ENCODE data around the gene BHMT.
"Not testable (repeated sequence)": the region's sequence is repeated elsewhere in the genome, so short reads cannot be mapped to it uniquely, and the experiment has no call there.

BHMT gene

DNA sequence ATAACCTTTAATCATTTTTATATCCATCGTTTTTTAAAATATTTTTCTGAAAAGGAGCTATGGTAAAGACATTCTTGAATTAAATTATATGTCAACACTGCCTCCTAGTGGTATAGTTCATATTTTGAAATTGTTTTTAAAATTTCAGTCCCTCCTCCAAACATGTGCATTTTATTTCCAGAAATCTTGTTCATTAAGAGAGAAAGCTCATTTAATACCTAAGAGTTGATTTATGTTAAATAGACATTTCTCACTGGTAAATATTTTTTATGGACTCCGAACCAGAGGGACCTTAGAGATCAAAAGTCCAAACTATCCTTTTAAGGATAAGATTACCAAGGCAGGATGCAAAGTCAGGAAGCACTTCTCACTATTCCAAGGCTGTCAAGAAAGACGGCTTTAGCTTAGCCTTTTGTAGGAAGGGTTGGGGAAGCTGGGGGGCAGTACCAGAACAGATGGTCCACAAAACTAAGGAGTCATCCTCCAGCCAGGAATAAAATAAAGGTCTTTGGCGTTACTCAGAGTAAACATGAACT, 21.6 kb downstream of the BHMT start:
- Histone ChIP-seq H3K4me3 (no peak overlapping the region), H3K9me3 (no peaks in the 10 kb centered on the region), H3K36me3 (replicated peaks) (no peaks in the 10 kb centered on the region), H3K4me1 (peaks cover 16% of the 10 kb centered on the region), H3K27me3 (ENCODE audit: low read depth) (no peaks in the 10 kb centered on the region)
- in situ Hi-C loops (cut with MboI; ENCODE audit: low sequenced_read_pairs): loop anchor here (5.0 to 25.0 kb wide), 3 partner anchors 102 to 329 kb away; partner anchors contain the start of gene JMY
- peak in 1 of 2 experiments; percentile 57 for DNase-seq (ENCODE audit: low spot score in 2 of 2)

DNA sequence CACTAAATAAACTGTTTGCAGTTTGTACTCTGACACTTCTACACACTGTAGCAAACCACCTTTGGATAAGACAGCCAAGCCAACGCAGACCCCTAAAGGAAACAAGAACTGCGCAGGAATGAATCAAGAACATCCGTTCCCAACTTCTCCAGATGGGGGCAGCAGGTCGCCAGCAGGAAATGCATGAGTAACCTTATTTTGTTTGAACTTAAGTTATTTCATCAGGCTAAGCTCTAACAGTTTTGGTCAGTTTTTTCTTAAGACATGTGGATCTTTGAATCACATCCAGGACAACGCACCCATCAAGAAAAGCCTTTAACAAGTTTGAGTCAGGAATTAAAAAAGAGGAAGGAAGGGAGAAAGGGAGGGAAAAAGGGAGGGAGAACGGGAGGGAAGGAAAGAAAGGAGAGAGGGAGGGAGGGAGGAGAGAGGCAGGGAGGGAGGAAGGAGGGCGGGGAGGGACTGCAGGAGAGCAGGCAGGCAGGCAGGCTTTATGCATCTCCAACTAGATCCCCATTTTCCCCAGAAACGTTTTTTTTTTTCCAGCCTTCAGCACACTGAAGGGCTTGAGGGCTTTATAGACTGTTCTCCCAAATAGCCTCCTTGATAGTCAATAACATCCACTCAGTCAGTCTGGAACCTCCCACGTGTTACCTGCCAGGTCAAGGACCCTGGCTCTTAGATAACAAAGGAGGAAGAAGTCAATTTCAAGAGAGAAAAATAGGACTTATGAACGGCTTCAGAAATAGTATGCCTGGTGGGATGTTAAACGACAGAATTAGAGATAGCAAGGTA, 22.2 kb downstream of the BHMT start:
- no peaks in the 10 kb centered on the region for H3K36me3 ChIP-seq (replicated peaks)
- no peak overlapping the region for H3K4me3 ChIP-seq
- peak; percentile 88 to 89 for DNase-seq (ENCODE audit: low spot score in 2 of 2)
- H3K27me3 ChIP-seq (ENCODE audit: low read depth): no peaks in the 10 kb centered on the region
- H3K9me3 ChIP-seq: no peaks in the 10 kb centered on the region
- H3K4me1 ChIP-seq: peaks cover 16% of the 10 kb centered on the region
- in situ Hi-C loops (cut with MboI; ENCODE audit: low sequenced_read_pairs): loop anchor here (5.0 to 25.0 kb wide), 3 partner anchors 101 to 328 kb away; partner anchors contain the start of gene JMY

DNA sequence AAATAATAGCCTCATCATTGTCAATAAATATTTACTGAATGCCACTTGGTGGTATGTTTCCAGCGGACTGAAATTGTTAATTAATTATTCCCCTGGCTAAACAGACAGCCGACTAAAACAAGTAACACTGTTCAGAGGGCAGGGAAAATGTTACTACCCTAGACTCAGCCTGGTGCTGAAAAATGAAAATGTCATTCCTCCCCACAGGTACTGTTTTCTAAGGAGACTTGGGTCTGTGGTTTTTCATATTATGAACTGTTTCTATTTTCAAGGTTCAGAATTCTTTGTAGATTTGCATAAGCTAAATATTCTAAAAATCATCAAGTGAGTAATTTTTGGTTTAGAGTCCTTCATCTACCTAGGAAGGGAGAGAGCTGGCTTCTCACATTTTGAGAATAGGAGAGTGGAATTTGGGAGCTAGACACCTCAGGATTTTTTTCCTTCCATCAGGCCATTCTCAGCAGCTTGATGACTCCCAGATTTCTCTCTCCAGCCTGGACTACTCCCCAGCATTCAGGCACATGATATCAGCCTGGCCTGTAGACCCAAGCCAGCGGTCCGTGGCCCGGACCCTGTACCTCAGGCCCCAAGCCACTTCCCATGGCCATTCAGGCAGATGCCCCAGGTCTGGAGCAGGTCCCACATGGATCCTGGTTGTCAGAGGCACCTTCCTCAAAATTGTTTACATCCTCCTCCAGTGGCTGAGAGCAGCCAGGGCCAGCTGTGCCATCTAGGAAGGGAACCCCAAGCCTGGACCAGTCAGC, 24.4 kb downstream of the BHMT start:
- Histone ChIP-seq H3K4me3 (no peak overlapping the region), H3K27me3 (ENCODE audit: low read depth) (no peaks in the 10 kb centered on the region), H3K9me3 (peaks cover 4% of the 10 kb centered on the region), H3K4me1 (peaks cover 13% of the 10 kb centered on the region), H3K36me3 (replicated peaks) (no peaks in the 10 kb centered on the region)
- DNase-seq (ENCODE audit: low spot score in 2 of 2): no peak
- in situ Hi-C loops (cut with MboI; ENCODE audit: low sequenced_read_pairs): loop anchor here (10.0 to 25.0 kb wide), 2 partner anchors 99 to 326 kb away; partner anchors contain the start of gene JMY

DNA sequence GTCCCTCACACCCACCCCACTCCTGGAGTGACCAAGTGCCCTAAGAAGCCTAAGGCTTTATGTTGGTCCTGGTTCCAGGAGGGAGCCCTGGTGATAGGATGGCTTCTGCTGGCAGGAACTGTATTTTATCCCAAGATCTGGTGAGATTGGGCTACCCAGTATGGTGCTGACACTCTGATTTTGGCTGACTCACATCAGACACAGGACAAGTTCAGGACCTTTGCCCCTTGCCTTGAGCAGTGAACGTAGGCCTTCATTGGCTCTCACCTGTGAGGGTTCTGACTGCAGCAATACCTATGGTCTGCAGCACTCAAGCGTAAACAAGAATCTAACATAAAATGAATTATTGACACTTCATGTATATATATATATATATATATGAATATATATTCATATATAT, 25.0 kb downstream of the BHMT start:
- H3K27me3 ChIP-seq (ENCODE audit: low read depth): no peaks in the 10 kb centered on the region
- H3K36me3 ChIP-seq (replicated peaks): no peaks in the 10 kb centered on the region
- peaks cover 4% of the 10 kb centered on the region for H3K9me3 ChIP-seq
- H3K4me1 ChIP-seq: peaks cover 9% of the 10 kb centered on the region
- in situ Hi-C loops (cut with MboI; ENCODE audit: low sequenced_read_pairs): loop anchor here (10.0 to 25.0 kb wide), 2 partner anchors 98 to 326 kb away; partner anchors contain the start of gene JMY
- no peak for DNase-seq (ENCODE audit: low spot score in 2 of 2)
- H3K4me3 ChIP-seq: no peak overlapping the region

DNA sequence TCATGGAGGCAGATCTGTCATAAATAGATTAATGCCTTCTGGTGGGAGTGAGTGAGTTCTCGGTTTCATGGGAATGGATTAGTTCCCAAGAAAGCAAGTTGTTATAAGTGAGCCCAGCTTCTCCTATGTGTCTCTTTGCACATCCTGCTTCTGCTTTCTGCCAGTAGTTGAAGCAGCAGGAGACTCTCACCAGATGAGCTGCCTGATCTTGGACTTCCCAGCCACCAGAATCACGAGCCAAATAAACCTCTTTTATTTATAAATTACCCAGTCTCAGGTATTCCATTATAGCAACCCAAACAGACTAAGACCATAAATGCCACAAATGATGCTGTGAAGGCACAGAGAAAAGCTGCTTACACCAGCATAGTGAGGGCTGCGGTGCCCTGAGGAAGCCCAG, 28.9 kb downstream of the BHMT start:
- Histone ChIP-seq H3K4me1 (peaks cover 13% of the 10 kb centered on the region), H3K4me3 (no peak overlapping the region), H3K9me3 (peaks cover 4% of the 10 kb centered on the region), H3K36me3 (replicated peaks) (no peaks in the 10 kb centered on the region), H3K27me3 (ENCODE audit: low read depth) (no peaks in the 10 kb centered on the region)
- DNase-seq (ENCODE audit: low spot score in 2 of 2): no peak
- in situ Hi-C loops (cut with MboI; ENCODE audit: low sequenced_read_pairs): loop anchor here (25.0 kb wide), 1 partner anchor 322 kb away; no protein-coding TSS in a partner anchor

DNA sequence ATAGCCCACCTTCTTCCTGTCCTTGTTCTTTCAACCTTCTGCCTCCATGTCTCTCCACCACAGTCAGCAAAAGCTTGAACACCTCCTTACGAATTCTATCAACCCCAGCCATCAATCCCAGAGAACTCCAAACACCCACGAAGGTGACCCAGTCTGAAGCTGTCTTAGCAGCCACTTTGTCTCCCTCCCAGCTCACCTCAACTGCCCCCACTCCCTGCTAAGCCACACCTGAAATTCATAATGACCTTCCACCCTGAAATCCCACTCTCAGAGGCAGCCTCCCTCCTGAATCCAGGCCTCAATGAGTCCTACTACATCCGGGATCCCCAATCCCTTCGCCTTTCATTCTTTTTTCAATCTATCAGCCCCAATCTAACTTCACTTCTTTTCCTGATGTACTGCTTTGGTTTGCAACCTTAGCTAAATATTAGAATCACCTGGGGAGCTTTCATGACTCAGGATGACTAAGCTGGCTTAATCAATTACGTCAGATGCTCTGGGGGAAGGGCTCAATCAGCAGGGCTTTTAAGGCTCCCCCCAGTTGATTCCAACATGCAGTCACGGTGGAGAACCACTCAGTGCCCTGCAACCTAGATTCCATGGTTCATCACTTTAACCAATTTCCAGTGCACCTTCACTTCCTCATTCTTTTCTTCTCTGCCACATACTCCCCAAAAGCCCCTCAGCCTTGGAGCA, 32.2 kb downstream of the BHMT start:
- Histone ChIP-seq H3K4me1 (peaks cover 20% of the 10 kb centered on the region), H3K4me3 (no peak overlapping the region), H3K27me3 (ENCODE audit: low read depth) (no peaks in the 10 kb centered on the region), H3K9me3 (peaks cover 4% of the 10 kb centered on the region), H3K36me3 (replicated peaks) (no peaks in the 10 kb centered on the region)
- DNase-seq (ENCODE audit: low spot score in 2 of 2): no peak
- in situ Hi-C loops (cut with MboI; ENCODE audit: low sequenced_read_pairs): loop anchor here (25.0 kb wide), 1 partner anchor 318 kb away; no protein-coding TSS in a partner anchor

DNA sequence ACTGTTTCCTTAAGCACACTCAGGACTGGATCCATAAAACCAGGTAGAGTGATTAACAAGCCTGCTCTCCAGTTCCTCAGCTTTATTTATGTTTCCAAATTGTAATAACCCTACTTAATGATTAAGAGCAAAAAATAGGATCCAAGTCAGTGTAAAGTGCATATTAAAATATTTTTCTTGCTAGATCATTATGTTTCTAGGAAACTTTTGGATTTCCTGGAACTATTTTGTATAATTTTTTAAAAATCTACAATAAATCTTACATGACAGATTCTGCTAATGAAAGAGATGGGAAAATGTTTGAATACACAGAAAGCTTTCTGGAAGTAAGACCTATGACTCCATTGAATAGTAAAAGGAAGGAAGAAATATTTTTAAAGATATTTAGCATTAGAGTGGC, 35.5 kb downstream of the BHMT start:
- in situ Hi-C loops (cut with MboI; ENCODE audit: low sequenced_read_pairs): loop anchor here (25.0 kb wide), 1 partner anchor 315 kb away; no protein-coding TSS in a partner anchor
- H3K9me3 ChIP-seq: no peaks in the 10 kb centered on the region
- no peak overlapping the region for H3K4me3 ChIP-seq
- H3K27me3 ChIP-seq (ENCODE audit: low read depth): no peaks in the 10 kb centered on the region
- peaks cover 25% of the 10 kb centered on the region for H3K4me1 ChIP-seq
- no peaks in the 10 kb centered on the region for H3K36me3 ChIP-seq (replicated peaks)
- no peak for DNase-seq (ENCODE audit: low spot score in 2 of 2)

DNA sequence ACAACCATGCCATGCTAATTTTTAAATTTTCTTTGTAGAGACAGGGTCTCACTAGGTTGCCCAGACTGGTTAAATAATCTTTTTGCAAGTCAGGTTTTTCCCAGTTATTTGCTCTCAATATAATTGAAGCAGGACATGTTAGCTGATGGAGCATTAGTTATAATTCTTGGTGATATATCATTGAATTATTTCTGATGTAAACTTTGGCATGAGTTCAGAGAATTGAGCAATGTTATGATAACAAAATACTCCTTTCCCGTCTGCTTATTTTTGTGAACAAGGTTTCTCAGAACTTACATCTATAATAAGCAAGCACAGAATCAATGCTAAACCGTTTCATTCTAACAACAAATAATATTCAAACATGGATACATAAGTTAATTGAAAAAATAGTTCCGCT, 37.8 kb downstream of the BHMT start:
- H3K36me3 ChIP-seq (replicated peaks): no peaks in the 10 kb centered on the region
- peaks cover 26% of the 10 kb centered on the region for H3K4me1 ChIP-seq
- no peaks in the 10 kb centered on the region for H3K9me3 ChIP-seq
- H3K4me3 ChIP-seq: no peak overlapping the region
- DNase-seq (ENCODE audit: low spot score in 2 of 2): no peak
- H3K27me3 ChIP-seq (ENCODE audit: low read depth): no peaks in the 10 kb centered on the region
- in situ Hi-C loops (cut with MboI; ENCODE audit: low sequenced_read_pairs): loop anchor here (25.0 kb wide), 1 partner anchor 313 kb away; no protein-coding TSS in a partner anchor

DNA sequence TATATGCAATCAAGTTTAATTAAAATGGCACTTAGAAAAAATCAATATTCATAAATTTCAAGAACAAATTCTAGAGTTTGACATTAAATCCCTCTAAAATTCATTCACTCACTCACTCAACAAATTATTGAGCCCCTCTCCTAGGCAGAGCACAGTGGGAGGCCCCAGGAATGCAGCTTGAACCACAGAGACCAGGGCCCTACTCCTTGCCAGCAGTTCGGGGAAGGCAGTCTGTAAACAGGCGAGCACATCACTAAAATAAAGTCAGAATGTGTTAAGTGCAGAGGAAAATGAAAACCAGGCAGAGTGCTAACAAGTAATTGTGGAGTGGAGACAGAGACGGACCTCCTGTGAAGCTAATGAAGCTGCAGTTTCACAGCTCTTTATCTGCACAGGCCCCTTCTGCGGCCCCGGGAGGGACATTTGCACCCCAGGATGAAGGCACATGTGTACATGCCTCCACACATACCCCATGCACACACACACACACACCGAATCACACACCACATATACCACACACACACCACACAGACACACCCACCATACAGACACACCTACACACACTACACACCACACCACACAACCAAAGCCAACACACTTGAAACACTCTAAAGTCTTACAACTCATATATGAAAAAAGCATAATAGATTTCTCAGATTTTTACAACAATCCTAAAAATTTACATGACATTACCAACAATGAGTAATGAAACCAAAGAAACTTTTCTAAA, 40.5 kb downstream of the BHMT start:
- Histone ChIP-seq H3K36me3 (replicated peaks) (no peaks in the 10 kb centered on the region), H3K4me3 (no peak overlapping the region), H3K27me3 (ENCODE audit: low read depth) (no peaks in the 10 kb centered on the region), H3K4me1 (peaks cover 22% of the 10 kb centered on the region), H3K9me3 (no peaks in the 10 kb centered on the region)
- in situ Hi-C loops (cut with MboI; ENCODE audit: low sequenced_read_pairs): no loop called here
- peak in 1 of 2 experiments; percentile 20 for DNase-seq (ENCODE audit: low spot score in 2 of 2)

DNA sequence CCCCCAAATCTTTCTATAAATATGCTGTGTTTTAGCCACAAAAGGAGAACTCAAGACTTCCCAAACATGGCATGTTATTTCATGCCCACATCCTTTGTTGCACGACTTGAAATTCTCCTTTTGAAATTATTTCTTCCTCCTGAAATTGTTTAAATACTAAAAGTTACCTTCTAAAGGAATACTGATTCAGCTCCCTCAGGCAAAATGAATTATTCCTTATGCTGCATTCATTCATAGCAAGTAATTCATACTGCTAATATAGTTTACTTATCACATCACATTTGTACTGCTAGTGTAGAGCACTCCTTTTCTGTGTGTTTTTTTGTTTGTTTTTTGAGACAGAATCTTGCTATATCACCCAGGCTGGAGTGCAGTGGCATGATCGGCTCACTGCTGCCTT, 45.7 kb downstream of the BHMT start:
- no peaks in the 10 kb centered on the region for H3K36me3 ChIP-seq (replicated peaks)
- no peak for DNase-seq (ENCODE audit: low spot score in 2 of 2)
- H3K9me3 ChIP-seq: no peaks in the 10 kb centered on the region
- in situ Hi-C loops (cut with MboI; ENCODE audit: low sequenced_read_pairs): no loop called here
- no peak overlapping the region for H3K4me3 ChIP-seq
- no peaks in the 10 kb centered on the region for H3K27me3 ChIP-seq (ENCODE audit: low read depth)
- H3K4me1 ChIP-seq: peaks cover 38% of the 10 kb centered on the region

DNA sequence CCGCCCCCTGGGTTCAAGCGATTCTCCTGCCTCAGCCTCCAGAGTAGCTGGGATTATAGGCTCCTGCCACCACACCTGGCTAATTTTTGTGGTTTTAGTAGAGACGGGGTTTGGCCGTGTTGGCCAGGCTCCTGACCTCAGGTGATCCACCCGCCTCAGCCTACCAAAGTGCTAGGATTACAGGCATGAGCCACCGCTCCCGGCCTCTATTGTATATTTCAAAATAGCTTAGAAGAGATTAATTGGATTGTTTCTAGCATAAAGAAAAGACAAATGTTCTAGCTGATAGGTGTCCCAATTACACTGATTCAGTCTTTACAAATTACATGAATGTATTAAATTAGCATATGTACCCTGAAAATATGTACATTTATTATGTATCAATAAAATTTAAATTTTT, 50.0 kb downstream of the BHMT start:
- H3K36me3 ChIP-seq (replicated peaks); H3K9me3 ChIP-seq; H3K4me3 ChIP-seq; H3K27me3 ChIP-seq (ENCODE audit: low read depth); in situ Hi-C loops (cut with MboI; ENCODE audit: low sequenced_read_pairs): not testable (repeated sequence)
- DNase-seq (ENCODE audit: low spot score in 2 of 2): peak; percentile 60 to 63
- H3K4me1 ChIP-seq: peaks cover 33% of the 10 kb centered on the region

DNA sequence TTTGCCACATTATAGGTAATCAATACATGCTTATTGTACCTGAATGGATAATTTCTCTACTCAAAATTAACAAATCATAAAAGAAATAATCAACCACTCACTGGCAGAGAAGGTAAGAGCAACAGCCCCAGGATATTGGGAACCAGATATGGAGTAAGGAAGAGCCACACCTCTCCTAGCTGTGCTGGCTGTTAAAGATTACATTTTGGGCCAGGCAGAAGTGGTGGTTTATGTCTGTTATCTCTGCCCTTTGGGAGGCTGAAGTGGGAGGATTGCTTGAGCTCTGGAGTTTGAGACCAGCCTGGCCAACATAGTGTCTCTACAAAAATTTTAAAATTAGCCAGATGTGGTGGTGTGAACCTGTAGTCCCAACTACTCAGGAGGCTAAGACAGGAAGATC, 56.4 kb downstream of the BHMT start:
- H3K9me3 ChIP-seq: no peaks in the 10 kb centered on the region
- H3K4me1 ChIP-seq: peaks cover 24% of the 10 kb centered on the region
- no peaks in the 10 kb centered on the region for H3K27me3 ChIP-seq (ENCODE audit: low read depth)
- no peak overlapping the region for H3K4me3 ChIP-seq
- H3K36me3 ChIP-seq (replicated peaks): no peaks in the 10 kb centered on the region
- in situ Hi-C loops (cut with MboI; ENCODE audit: low sequenced_read_pairs): no loop called here
- DNase-seq (ENCODE audit: low spot score in 2 of 2): no peak

DNA sequence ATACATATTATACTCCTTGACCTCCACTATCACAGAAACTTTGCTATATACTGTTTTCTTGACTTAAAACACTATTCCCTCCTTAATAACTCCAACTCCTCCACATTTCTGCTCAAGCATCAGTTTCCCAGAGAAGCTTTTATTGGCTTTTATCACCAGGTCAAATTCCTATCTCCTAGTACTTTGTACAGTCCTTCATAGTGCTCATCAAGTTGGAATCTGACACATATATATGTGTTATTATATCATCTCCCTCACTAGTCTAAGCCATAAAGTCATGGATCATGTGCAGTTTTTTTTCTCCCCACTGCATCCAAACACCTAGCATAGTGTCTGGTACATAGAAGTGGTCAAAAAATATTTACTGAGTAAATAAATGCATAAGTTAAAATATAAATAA, 59.1 kb downstream of the BHMT start:
- Histone ChIP-seq H3K27me3 (ENCODE audit: low read depth) (no peaks in the 10 kb centered on the region), H3K9me3 (no peaks in the 10 kb centered on the region)

More for the DNA sequence above, 59.1 kb downstream of the BHMT start:
- Histone ChIP-seq H3K4me1 (peaks cover 46% of the 10 kb centered on the region), H3K36me3 (replicated peaks) (no peaks in the 10 kb centered on the region), H3K4me3 (no peak overlapping the region)
- no peak for DNase-seq (ENCODE audit: low spot score in 2 of 2)
- in situ Hi-C loops (cut with MboI; ENCODE audit: low sequenced_read_pairs): no loop called here

Measured in HAP-1 (cell line).